ENCODE data around the gene HS3ST4. TPM values are rescaled to one million over a fixed set of nuclear protein-coding genes. Genes with fewer than 3 reads are reported as not detected.

Gene HS3ST4
- polyA plus RNA-seq, 3 donors from 2014 or later, result not detected

DNA sequence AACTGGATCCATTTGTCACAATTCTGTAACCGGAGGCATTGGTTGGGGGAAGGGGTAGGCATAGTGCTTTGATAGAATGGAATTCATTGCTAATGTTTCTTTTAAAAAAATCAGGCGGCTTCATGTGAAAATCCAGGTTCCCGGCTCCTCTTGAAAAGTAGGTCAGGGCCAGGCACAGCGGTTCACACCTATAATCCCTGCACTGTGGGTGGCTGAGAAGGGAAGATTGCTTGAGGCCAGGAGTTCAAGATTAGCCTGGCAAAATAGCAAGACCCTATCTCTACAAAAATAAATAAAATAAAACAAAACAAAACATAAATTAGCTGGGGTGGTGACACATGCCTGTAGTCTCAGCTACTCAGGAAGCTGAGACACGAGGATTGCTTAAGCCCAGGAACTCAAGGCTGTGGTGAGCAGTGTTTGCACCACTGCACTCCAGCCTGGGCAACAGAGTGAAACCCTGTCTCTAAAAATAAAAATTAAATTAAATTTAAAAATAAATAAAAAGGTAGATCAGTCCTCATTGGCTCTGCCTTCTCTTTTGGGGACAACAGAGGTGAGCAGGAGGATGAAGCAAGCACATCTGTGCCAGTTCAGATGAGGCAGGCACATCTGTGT, 466.5 kb downstream of the HS3ST4 start:
- H3K9me3 Mint-ChIP-seq, result peaks cover 0 to 3% (median 0%) of the 10 kb centered on the region in 6 donors
- no peak overlapping the region for H3K4me3 Mint-ChIP-seq
- H3K36me3 Mint-ChIP-seq, result no peaks in the 10 kb centered on the region
- no peak for DNase-seq
- H3K27ac Mint-ChIP-seq, result no peak overlapping the region
- H3K27me3 Mint-ChIP-seq (ENCODE audit: low read depth in 3 of 3), result peaks cover 0 to 2% (median 0%) of the 10 kb centered on the region in 3 donors
- H3K4me1 Mint-ChIP-seq, result no peaks in the 10 kb centered on the region

DNA sequence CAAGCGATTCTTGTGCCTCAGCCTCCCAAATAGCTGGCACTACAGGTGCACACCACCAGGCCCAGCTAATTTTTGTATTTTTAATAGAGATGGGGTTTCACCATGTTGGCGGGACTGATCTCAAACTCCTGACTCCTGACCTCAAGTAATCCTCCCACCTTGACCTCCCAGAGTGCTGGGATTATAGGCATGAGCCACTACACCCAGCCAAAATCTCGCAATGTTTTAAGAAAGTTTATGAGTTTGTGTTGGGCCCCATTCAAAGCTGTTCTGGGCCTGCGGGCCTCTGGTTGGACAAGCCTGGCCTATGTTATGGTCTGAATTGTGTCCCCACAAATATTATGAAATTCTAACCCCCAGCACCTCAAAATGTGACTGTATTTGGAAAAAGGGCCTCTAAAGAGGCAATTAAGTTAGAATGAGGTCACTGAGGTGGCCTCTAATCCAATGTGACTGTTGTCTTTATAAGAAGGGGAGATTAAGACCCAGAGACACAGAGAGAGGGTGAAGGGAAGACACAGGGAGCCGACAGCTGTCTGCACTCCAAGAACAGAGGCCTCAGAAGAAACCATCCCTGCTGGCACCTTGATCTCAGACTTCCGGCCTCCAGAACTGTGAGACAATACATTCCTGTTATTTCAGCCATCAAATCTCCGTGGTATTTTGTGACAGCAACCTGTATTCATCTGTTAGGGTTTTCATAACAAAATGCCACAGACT, 469.9 kb downstream of the HS3ST4 start:
- no peak overlapping the region for H3K4me3 Mint-ChIP-seq

DNA sequence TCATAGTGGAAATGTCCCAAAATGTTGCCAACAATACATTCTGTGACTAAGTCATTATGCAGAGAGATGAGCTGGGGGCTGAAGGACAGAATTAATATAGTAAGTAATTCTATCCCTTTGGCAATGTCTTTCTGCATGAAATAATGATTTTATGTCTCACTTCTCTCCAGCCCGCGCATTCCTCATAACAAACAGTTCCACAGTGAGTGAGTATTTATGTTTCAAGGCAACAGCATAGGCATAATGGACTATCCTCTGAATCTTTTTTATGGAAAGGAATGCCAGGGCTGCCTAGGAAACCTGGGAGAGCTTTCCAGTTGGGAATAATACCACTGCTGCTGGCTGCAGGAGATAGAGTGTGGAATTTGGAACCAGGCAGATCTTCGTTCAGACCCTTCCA, 477.7 kb downstream of the HS3ST4 start:
- Mint-ChIP-seq H3K27me3 (ENCODE audit: low read depth in 3 of 3) (peaks cover 0 to 7% (median 1%) of the 10 kb centered on the region in 3 donors), H3K9me3 (peaks cover 0 to 5% (median under 1%) of the 10 kb centered on the region in 6 donors), H3K4me3 (no peak overlapping the region), H3K36me3 (no peaks in the 10 kb centered on the region), H3K27ac (no peak overlapping the region), H3K4me1 (no peaks in the 10 kb centered on the region)
- DNase-seq, result no peak

More for the DNA sequence above, 469.9 kb downstream of the HS3ST4 start:
- Mint-ChIP-seq H3K27ac (no peak overlapping the region), H3K9me3 (peaks cover 0 to 3% (median 0%) of the 10 kb centered on the region in 6 donors), H3K27me3 (ENCODE audit: low read depth in 3 of 3) (peaks cover 0 to 2% (median 0%) of the 10 kb centered on the region in 3 donors), H3K4me1 (no peaks in the 10 kb centered on the region), H3K36me3 (no peaks in the 10 kb centered on the region)
- DNase-seq, result no peak

DNA sequence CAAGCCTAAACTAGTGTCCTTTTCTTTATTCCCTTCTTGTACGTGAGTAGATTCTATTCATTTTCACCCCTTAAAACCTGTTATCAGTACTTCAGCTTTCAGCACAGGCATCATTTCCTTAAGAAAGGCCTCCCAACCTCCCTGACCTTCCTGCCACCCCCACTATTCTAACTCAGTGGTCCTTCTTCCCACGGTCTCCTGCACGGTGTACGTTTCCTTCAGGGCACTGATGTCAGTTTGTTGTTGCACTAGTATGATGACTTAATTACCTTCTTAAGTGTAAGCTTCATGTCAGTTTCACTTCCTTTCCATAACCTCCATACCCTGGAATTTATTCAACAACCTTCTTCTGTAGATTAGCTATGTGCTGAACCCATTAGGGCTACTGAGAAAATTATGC, 484.2 kb downstream of the HS3ST4 start:
- no peak overlapping the region for H3K27ac Mint-ChIP-seq
- no peak for DNase-seq
- no peaks in the 10 kb centered on the region for H3K36me3 Mint-ChIP-seq
- H3K9me3 Mint-ChIP-seq, result peaks cover 0 to 1% (median 0%) of the 10 kb centered on the region in 6 donors
- H3K4me3 Mint-ChIP-seq, result no peak overlapping the region
- no peaks in the 10 kb centered on the region for H3K4me1 Mint-ChIP-seq
- peaks cover 0 to 11% (median 0%) of the 10 kb centered on the region in 3 donors for H3K27me3 Mint-ChIP-seq (ENCODE audit: low read depth in 3 of 3)

DNA sequence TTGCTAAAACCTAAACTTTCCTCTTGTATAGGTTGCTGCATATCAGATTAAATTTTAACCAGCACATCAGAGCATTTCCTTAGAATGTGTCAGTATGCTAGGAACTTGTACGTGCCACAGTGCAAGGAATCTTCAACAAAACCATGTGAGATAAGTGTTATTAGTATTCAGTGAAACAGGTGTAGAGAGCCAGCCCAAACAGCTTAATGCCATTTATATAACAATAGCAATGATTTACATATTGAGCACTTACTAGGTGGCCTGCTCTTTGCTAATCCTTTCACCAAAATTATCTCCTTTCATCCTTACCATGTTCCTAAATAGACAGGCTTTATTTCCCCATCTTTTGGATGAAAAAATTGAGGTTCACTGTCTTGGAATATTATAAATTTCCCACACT, 485.7 kb downstream of the HS3ST4 start:
- Mint-ChIP-seq H3K4me1 (no peaks in the 10 kb centered on the region), H3K27ac (no peak overlapping the region), H3K27me3 (ENCODE audit: low read depth in 3 of 3) (peaks cover 0 to 14% (median 3%) of the 10 kb centered on the region in 3 donors), H3K9me3 (no peaks in the 10 kb centered on the region), H3K4me3 (no peak overlapping the region), H3K36me3 (no peaks in the 10 kb centered on the region)
- DNase-seq, result no peak

DNA sequence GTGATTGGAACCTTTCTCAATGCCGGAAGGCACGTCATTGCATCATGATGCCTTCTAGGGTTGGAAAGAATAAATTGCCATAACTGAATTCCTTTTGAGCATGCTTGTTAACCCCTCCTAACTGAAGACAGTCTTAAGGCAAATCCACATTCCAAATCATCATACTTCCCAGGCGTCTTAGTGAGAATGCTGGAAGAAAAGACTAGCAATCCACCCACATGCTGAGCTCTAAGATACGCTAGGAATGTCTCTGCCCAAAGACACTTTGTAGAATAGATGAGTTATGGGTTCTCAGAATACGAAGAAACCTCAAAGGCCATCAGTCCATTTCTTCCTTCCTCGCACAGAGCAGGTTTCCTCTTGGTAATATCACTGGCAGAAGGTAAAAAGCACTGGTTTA, 486.5 kb downstream of the HS3ST4 start:
- Mint-ChIP-seq H3K27me3 (ENCODE audit: low read depth in 3 of 3) (peaks cover 0 to 14% (median 3%) of the 10 kb centered on the region in 3 donors), H3K36me3 (no peaks in the 10 kb centered on the region), H3K4me3 (no peak overlapping the region), H3K4me1 (no peaks in the 10 kb centered on the region), H3K27ac (no peak overlapping the region), H3K9me3 (no peaks in the 10 kb centered on the region)
- DNase-seq, result no peak

DNA sequence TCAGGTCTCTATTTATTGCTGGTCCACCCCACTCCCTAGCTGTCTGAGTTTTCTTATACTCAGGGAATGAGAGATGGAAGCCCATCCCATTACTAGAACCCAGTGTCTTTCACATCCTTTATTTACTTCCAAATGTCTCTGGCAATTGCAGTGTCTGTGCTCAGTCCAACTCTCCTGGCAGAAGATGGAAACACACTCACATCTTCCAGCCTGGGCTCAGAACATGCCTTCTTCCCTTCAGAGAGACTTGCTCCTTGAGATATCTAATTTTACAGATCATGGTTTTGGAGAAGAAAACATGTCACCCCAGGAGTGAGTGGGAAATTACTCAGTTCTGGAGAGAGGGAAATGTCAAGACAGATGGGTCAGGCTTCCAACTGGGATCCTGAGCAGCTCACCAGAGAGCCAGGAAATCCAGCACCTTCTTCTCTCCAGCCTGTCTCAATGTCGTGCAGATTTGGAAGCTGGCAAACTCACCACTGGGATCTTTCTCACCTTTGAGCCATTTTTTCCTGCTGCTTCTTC, 494.4 kb downstream of the HS3ST4 start:
- no peaks in the 10 kb centered on the region for H3K4me1 Mint-ChIP-seq
- peaks cover 0 to 1% (median 0%) of the 10 kb centered on the region in 6 donors for H3K9me3 Mint-ChIP-seq
- no peak for DNase-seq
- H3K27ac Mint-ChIP-seq, result no peak overlapping the region
- H3K27me3 Mint-ChIP-seq (ENCODE audit: low read depth in 3 of 3), result peaks cover 0 to 14% (median 3%) of the 10 kb centered on the region in 3 donors
- H3K4me3 Mint-ChIP-seq, result no peak overlapping the region
- H3K36me3 Mint-ChIP-seq, result no peaks in the 10 kb centered on the region
